Camera-type eye (tissue), 1 donor: Measurements from ENCODE around the gene ELL2. TPM values are rescaled to one million over a fixed set of nuclear protein-coding genes. Genes with fewer than 3 reads are reported as not detected.

Source experiments
- total RNA-seq: library from RNA; depleted of rRNA; stranded (reverse); fragments of >200 nt; gene quantifications from one replicate; pipeline ENCODE4 v1.2.3, GENCODE V29; 2014

ELL2 gene
- 38.8 TPM for total RNA-seq

DNA sequence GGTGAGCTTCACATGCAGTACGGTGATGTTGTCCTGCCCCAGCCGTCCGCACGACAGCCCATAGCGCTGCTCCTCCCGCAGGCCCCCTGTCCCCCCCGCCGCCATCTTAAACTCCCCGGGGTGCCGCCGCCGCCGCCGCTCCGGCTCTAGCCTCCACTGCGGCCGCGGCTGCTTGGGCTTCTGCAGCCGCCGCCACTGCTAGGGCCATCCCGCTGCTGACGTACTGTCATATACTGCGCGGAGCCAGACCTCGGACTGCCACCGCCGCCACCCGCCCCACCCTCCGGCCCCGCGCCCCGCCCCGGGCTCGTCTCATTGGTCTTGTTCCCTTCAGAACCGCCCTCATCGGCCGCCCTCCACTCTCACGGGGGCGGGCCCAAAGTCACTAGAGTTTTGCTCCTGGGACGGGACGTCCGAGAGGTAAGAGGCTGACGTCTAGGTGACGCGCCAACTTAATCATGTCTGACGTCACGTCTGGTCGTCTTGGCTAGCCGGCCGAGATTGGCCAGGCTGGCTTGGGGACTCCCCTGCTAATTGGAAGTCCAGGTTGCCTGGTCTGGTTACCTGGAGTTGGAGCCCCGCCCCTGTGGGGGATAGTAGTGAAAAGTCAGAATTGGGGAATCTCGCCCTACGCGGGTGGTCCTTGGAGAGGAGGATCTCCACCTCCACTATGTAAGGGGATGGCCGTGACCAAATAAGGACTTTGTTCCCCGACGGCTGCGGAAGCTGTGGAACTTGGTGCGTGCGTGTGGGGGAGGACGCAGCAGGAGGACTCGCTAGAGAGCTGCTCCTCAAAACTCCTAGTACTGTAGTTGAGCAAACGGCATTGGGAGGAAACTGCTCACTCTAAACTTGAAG lies at the start of gene ELL2:
Gene ELL2 (minus strand): TSS at position 235 of the 858 bp plus-strand sequence. CDS start 130 bp downstream, at position 105.

Other genes with a start within 250 kb of the ELL2 start
- 176 TPM for gene RHOBTB3, start 230.5 kb downstream of the ELL2 start, total RNA-seq
- gene GLRX, start 139.1 kb downstream of the ELL2 start, total RNA-seq = 6.7 TPM